HepG2 (cell line): ENCODE measurements around the gene ZNF541. TPM values are rescaled to one million over a fixed set of nuclear protein-coding genes. Genes with fewer than 3 reads are reported as not detected.

Experiments
- ATAC-seq: fragments of 200-7000 bp; cut with Tn5 transposase; 3 replicates; pipeline ENCODE4 v1.9.1; 2020; ENCODE audit warnings: mild to moderate bottlenecking, moderate library complexity
- BruUV-seq: library from RNA; stranded (reverse); fragments of 400-500 nt; replicated peaks from 2 replicates; lab custom pipeline; 2021; lab: Mats Ljungman, UMichigan
- CTCF ChIA-PET: fragments of 300-600 bp; formaldehyde crosslinking; extraction: SDS; loops from one replicate; lab custom pipeline; 2021; ENCODE audit warnings: low total read pairs, inconsistent platforms, low intra/inter-chr PET ratio; lab: Yijun Ruan, JAX
- POLR2A ChIA-PET: fragments of 350-600 bp; sonication (Branson Sonifier 250); formaldehyde crosslinking; loops from one replicate; lab custom pipeline; 2020; ENCODE audit warnings: antibody characterized with exemption, inconsistent platforms; lab: Yijun Ruan, JAX
- DNase-seq: peaks from one replicate; pipeline ENCODE4 v3.0.0-alpha.2; 2015; ENCODE audit warnings: low spot score
- FAIRE-seq: peaks from 3 replicates; lab custom pipeline; 2011; peaks lifted over from hg19 to GRCh38; lab: Jason Lieb, UNC
- H2AFZ ChIP-seq: one replicate; pipeline ENCODE4 v1.6.1; 2011; ENCODE audit warnings: low read length, inconsistent platforms
- H3K27ac ChIP-seq: fragments of 300-600 bp; 3 replicates; pipeline ENCODE4 v1.8.0; 2011; ENCODE audit warnings: mixed run types, mild to moderate bottlenecking, mixed read lengths, low read length, inconsistent platforms; ENCODE audit not compliant: insufficient read depth; ENCODE audit errors: extremely low read length
- H3K27me3 ChIP-seq, 2 experiments: fragments of 200-600 bp in 1 of 2; 2 replicates in 1 of 2; 3 replicates in 1 of 2; pipeline versions ENCODE4 v1.6.0 to v1.8.0; 2011; ENCODE audit warnings: low read length in 2 of 2, mild to moderate bottlenecking in 2 of 2, moderate library complexity in 2 of 2, inconsistent platforms in 1 of 2; ENCODE audit not compliant: insufficient read depth in 2 of 2, control insufficient read depth in 1 of 2
- H3K36me3 ChIP-seq, 2 experiments: fragments of 200-600 bp in 1 of 2; replicated peaks in 1 of 2; 2 replicates in 1 of 2; 3 replicates in 1 of 2; pipeline versions ENCODE4 v1.5.1 to v1.8.0; 2011; ENCODE audit warnings: low read length in 2 of 2, inconsistent platforms in 1 of 2; ENCODE audit not compliant: insufficient read depth in 2 of 2, control insufficient read depth in 1 of 2
- H3K4me1 ChIP-seq: 2 replicates; pipeline ENCODE4 v1.5.1; 2012; ENCODE audit warnings: low read length, inconsistent platforms; ENCODE audit not compliant: insufficient read depth
- H3K4me2 ChIP-seq: 2 replicates; pipeline ENCODE4 v1.6.0; 2011; ENCODE audit warnings: low read depth, low read length, inconsistent platforms
- H3K4me3 ChIP-seq, 3 experiments: fragments of 200-600 bp in 1 of 3; sonication (generic), shearing (Covaris generic) in 1 of 3; replicated peaks in 1 of 3; 2 replicates each; pipeline ENCODE4 v1.5.1; 2011 to 2016; ENCODE audit warnings: low read length in 3 of 3, inconsistent platforms in 2 of 3, low read depth in 2 of 3, mild to moderate bottlenecking in 2 of 3, control low read depth in 1 of 3, mixed read lengths in 1 of 3; ENCODE audit not compliant: insufficient read depth in 1 of 3
- H3K79me2 ChIP-seq: one replicate; pipeline ENCODE4 v1.6.1; 2011; ENCODE audit warnings: low read length, inconsistent platforms; ENCODE audit not compliant: insufficient read depth
- H3K9ac ChIP-seq: 2 replicates; pipeline ENCODE4 v1.6.0; 2011; ENCODE audit warnings: mild to moderate bottlenecking, low read depth, low read length, inconsistent platforms; ENCODE audit not compliant: insufficient read depth
- H3K9me3 ChIP-seq: 2 replicates; pipeline ENCODE4 v1.5.1; 2012; ENCODE audit warnings: mild to moderate bottlenecking, low read length
- H4K20me1 ChIP-seq: 2 replicates; pipeline ENCODE4 v1.6.0; 2011; ENCODE audit warnings: inconsistent platforms, mild to moderate bottlenecking, low read length, moderate library complexity; ENCODE audit not compliant: insufficient read depth
- ATAD3A ChIP-seq: sonication (generic); formaldehyde crosslinking; IDR thresholded peaks from 2 replicates; pipeline ENCODE4 v1.4.0; 2020; ENCODE audit warnings: missing genetic modification reagents
- HNF4A ChIP-seq: sonication (generic); formaldehyde crosslinking; IDR thresholded peaks from 2 replicates; pipeline ENCODE4 v1.4.0; 2020; ENCODE audit warnings: missing genetic modification reagents
- MEIS1 ChIP-seq: sonication (generic); formaldehyde crosslinking; IDR thresholded peaks from 2 replicates; pipeline ENCODE4 v1.9.0; 2021; ENCODE audit warnings: mild to moderate bottlenecking, missing genetic modification reagents, moderate library complexity, borderline replicate concordance
- TARDBP ChIP-seq: sonication (generic); formaldehyde crosslinking; IDR thresholded peaks from 2 replicates; pipeline ENCODE4 v1.8.0; 2022; ENCODE audit warnings: mild to moderate bottlenecking, missing genetic modification reagents
- ZFP36L2 ChIP-seq: sonication (generic); formaldehyde crosslinking; IDR thresholded peaks from 2 replicates; pipeline ENCODE4 v1.4.0; 2020; ENCODE audit warnings: missing genetic modification reagents
- ZNF232 ChIP-seq: sonication (generic); formaldehyde crosslinking; IDR thresholded peaks from 2 replicates; pipeline ENCODE4 v1.4.0; 2020; ENCODE audit warnings: missing genetic modification reagents, borderline replicate concordance
- ZNF432 ChIP-seq: sonication (generic); formaldehyde crosslinking; IDR thresholded peaks from 2 replicates; pipeline ENCODE4 v1.5.0; 2020; ENCODE audit warnings: missing genetic modification reagents, mild to moderate bottlenecking, borderline replicate concordance
- WGBS: methylation state at CpG from one replicate; pipeline ENCODE4 v1.1.6; 2017; ENCODE audit warnings: low lambda C conversion rate; 5-methylcytosine and 5-hydroxymethylcytosine counted together
- in situ Hi-C: cut with HindIII; loops from 2 replicates; pipeline ENCODE4 v1.10.0; 2017; ENCODE audit warnings: low pct_unique_long_range_greater_than_20kb; ENCODE audit not compliant: extremely low pct_ligation_motif_present
- intact Hi-C: fragments of 100-400 bp; cut with micrococcal nuclease; formaldehyde crosslinking; loops from one replicate; pipeline ENCODE4 v1.10.0; 2022; ENCODE audit not compliant: unreplicated experiment
- polyA plus RNA-seq, 8 experiments: library from polyadenylated mRNA; depleted of rRNA in 3 of 8; stranded (reverse) in 7 of 8; unstranded in 1 of 8; fragments of >200 nt; fragmentation: Illumina TruSeq in 4 of 8; extraction: Trizol in 4 of 8; gene quantifications; 2 replicates each; pipeline versions ENCODE4 v1.2.1 to v1.2.3, GENCODE V29; 2011 to 2016; ENCODE audit warnings: low read depth in 4 of 8, missing spikeins in 1 of 8, mixed read lengths in 1 of 8; ENCODE audit not compliant: insufficient read depth in 1 of 8
- total RNA-seq, 5 experiments: library from RNA; depleted of rRNA; stranded (reverse); fragments of >200 nt; fragmentation: Illumina TruSeq; extraction: Trizol; gene quantifications; 2 replicates each; pipeline ENCODE4 v1.2.3, GENCODE V29; 2016; ENCODE audit warnings: low read depth in 1 of 5
- TF ChIP-seq, protein P1 (sequence below): sonication (generic); formaldehyde crosslinking; IDR thresholded peaks from 2 replicates; pipeline ENCODE4 v1.5.0; 2020; ENCODE audit warnings: missing genetic modification reagents, mild to moderate bottlenecking, borderline replicate concordance
- TF ChIP-seq, protein P2 (sequence below): sonication (generic); formaldehyde crosslinking; IDR thresholded peaks from 2 replicates; pipeline ENCODE4 v1.4.0; 2020; ENCODE audit warnings: mild to moderate bottlenecking, missing genetic modification reagents
- TF ChIP-seq, protein P3 (sequence below): sonication (generic); formaldehyde crosslinking; IDR thresholded peaks from 2 replicates; pipeline ENCODE4 v1.8.1; 2023; ENCODE audit warnings: mild to moderate bottlenecking, missing genetic modification reagents
- TF ChIP-seq, protein P4 (sequence below): sonication (generic); formaldehyde crosslinking; IDR thresholded peaks from 2 replicates; pipeline ENCODE4 v1.8.0; 2022; ENCODE audit warnings: low read depth, missing genetic modification reagents

Gene ZNF541
- total and polyA plus RNA-seq, 2 of the 13 experiments (the other 11 are each of a cell fraction or from before 2014, with no cell fraction given): 0.03 to 0.04 TPM

DNA sequence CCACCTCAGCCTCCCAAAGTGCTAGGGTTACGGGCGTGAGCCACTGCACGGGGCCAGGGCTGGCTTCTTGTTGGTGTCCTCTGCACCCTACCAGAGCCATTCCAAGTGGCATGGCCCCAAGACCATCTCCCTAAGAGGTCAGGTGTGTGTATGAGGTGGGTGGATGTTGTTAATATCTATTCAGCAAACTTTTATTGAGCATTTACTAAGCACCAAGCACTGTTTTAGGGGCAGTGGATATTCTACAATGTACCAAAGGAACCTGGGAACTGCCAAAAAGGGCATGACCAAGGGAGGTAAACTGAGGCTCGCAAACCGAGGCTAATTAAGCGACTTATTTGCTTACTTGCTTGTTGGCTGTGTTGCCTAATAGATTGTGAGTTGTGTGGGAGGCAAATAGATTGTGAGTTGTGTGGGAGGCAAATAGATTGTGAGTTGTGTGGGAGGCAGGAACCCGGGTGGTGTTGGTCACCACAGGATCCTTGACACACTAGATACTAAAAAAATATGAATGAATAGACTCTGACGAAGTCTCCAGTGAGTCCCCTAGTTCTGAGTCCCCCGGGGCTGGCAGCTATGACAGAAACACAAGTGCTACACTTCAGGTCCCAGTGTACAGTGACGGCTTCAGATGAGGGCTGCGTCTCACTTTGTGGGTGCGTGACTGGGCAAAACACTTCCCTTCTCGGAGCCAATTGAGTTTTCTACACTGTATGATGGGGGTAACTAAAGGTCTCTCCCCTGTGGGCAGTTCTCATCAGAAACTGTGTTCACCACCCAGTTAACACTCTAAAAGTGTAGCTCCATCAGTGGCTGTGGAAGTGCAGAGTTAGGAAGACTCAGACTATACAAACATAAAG lies 31.0 kb upstream of the ZNF541 start (continued):
- no peak for TF ChIP-seq MEIS1

DNA sequence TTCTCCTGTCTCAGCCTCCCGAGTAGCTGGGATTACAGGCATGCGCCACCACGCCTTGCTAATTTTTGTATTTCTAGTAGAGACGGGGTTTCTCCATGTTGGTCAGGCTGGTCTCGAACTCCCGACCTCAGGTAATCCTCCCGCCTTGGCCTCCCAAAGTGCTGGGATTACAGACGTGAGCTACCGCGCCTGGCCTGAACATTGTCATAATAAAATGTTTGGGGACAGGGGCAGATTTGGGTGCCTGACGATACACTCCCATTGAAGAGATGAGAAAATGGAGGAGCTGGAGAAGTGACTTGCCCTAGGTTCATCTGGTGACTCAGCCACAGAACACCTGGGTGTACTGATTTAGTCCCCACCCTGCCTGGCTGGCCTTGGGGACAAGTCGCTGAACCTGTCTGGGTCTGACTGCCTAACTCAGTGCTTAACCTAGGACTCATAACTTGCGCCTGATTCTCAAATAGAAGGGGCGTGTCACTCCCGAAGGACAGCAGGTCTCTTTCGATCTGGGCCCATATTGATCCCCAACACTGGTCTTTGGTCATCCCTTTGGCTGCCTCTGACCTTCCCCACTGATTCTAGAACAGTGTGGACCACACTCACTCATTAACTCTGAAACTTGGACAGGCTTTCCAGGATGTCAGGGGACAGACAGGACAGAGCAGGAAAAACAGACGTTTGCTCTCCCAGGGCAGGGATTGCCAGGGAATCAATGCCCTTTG lies 28.4 kb upstream of the ZNF541 start:
- Histone ChIP-seq H2AFZ (no peak overlapping the region), H4K20me1 (no peaks in the 10 kb centered on the region), H3K9me3 (no peaks in the 10 kb centered on the region), H3K36me3 (no peaks in the 10 kb centered on the region), H3K4me1 (peaks cover 45% of the 10 kb centered on the region), H3K27ac (peak overlapping the region; percentile 75), H3K4me3 (peak overlapping the region; percentile 65 to 77 (median 68); a peak in 5 of 6 replicates), H3K4me2 (peak overlapping the region; percentile 83), H3K27me3 (0 out of 5 replicates have a peak, but pooled peaks cover 1 to 12% of the 10 kb centered on the region in 2 experiments), H3K9ac (peak overlapping the region; percentile 66; the same call in 1 of the 2 replicates), H3K79me2 (no peaks in the 10 kb centered on the region)
- FAIRE-seq (peak; percentile 32), ATAC-seq (peak; percentile 49), DNase-seq (peak; percentile 29)
- in situ Hi-C loops (loop anchor here (10.0 kb wide), 1 partner anchor 93 kb away; no protein-coding TSS in a partner anchor), intact Hi-C loops (no loop called here)
- WGBS: 28% methylated on average over 16 of the region's 17 CpGs
- CTCF ChIA-PET: no interaction called here
- POLR2A ChIA-PET: interaction anchor here (1.3 to 2.9 kb wide), 3 partner anchors 7 to 47 kb away, joined by 8 to 25 read pairs (median 13); partner anchors contain the start of gene BICRA
- BruUV-seq: no TSS peak
- TF ChIP-seq ATAD3A (no peak), ZNF232 (CRISPR knock-in tag) (no peak), TARDBP (no peak), HNF4A (peak; percentile 59), ZFP36L2 (CRISPR knock-in tag) (no peak), ZNF432 (CRISPR knock-in tag) (no peak)
- TF ChIP-seq, protein P1, sequence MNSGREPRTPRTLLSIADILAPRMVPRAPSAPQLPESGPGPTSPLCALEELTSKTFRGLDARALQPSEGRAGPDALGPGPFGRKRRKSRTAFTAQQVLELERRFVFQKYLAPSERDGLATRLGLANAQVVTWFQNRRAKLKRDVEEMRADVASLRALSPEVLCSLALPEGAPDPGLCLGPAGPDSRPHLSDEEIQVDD: no peak
- TF ChIP-seq, protein P2, sequence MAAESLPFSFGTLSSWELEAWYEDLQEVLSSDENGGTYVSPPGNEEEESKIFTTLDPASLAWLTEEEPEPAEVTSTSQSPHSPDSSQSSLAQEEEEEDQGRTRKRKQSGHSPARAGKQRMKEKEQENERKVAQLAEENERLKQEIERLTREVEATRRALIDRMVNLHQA: no peak
- TF ChIP-seq, protein P3, sequence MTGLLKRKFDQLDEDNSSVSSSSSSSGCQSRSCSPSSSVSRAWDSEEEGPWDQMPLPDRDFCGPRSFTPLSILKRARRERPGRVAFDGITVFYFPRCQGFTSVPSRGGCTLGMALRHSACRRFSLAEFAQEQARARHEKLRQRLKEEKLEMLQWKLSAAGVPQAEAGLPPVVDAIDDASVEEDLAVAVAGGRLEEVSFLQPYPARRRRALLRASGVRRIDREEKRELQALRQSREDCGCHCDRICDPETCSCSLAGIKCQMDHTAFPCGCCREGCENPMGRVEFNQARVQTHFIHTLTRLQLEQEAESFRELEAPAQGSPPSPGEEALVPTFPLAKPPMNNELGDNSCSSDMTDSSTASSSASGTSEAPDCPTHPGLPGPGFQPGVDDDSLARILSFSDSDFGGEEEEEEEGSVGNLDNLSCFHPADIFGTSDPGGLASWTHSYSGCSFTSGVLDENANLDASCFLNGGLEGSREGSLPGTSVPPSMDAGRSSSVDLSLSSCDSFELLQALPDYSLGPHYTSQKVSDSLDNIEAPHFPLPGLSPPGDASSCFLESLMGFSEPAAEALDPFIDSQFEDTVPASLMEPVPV (CRISPR knock-in tag): no peak
- TF ChIP-seq, protein P4, sequence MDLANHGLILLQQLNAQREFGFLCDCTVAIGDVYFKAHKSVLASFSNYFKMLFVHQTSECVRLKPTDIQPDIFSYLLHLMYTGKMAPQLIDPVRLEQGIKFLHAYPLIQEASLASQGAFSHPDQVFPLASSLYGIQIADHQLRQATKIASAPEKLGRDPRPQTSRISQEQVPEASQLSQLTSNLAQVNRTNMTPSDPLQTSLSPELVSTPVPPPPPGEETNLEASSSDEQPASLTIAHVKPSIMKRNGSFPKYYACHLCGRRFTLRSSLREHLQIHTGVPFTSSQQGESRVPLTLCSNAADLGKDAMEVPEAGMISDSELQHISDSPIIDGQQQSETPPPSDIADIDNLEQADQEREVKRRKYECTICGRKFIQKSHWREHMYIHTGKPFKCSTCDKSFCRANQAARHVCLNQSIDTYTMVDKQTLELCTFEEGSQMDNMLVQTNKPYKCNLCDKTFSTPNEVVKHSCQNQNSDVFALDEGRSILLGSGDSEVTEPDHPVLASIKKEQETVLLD (CRISPR knock-in tag): no peak
